LNCAP (cell line): ENCODE measurements around the gene ARRDC1.

Experiments
- CTCF ChIP-seq: fragments of 450-650 bp; IDR thresholded peaks from 2 replicates; pipeline ENCODE4 v1.5.1; 2017; ENCODE audit warnings: mild to moderate bottlenecking

Gene ARRDC1

GRCh38 chr9:137581361-137582285 is 23.9 kb upstream of the ARRDC1 start:
- TF ChIP-seq CTCF: no peak

GRCh38 chr9:137582286-137582860 is 23.1 kb upstream of the ARRDC1 start:
- TF ChIP-seq CTCF: peak; percentile 18; the same call in 1 of the 2 replicates

GRCh38 chr9:137583347-137583746 is 22.1 kb upstream of the ARRDC1 start:
- TF ChIP-seq CTCF: no peak

- no peak for TF ChIP-seq CTCF
Measured at GRCh38 chr9:137583957-137584356, 21.5 kb upstream of the ARRDC1 start.

GRCh38 chr9:137586854-137587253 is 18.6 kb upstream of the ARRDC1 start:
- no peak for TF ChIP-seq CTCF

GRCh38 chr9:137588311-137588710 is 17.2 kb upstream of the ARRDC1 start:
- no peak for TF ChIP-seq CTCF

- no peak for TF ChIP-seq CTCF
Measured at GRCh38 chr9:137588891-137589290, 16.6 kb upstream of the ARRDC1 start.
